Measurements from ENCODE around the gene TGFBR3L. TPM values are rescaled to one million over a fixed set of nuclear protein-coding genes. Genes with fewer than 3 reads are reported as not detected.
"Not testable (repeated sequence)": the region's sequence is repeated elsewhere in the genome, so short reads cannot be mapped to it uniquely, and the experiment has no call there.

TGFBR3L gene
- total and polyA plus RNA-seq, 2 of the 8 experiments (the other 6 are each of a cell fraction or from before 2014, with no cell fraction given) = 3.1 to 3.7 TPM

DNA sequence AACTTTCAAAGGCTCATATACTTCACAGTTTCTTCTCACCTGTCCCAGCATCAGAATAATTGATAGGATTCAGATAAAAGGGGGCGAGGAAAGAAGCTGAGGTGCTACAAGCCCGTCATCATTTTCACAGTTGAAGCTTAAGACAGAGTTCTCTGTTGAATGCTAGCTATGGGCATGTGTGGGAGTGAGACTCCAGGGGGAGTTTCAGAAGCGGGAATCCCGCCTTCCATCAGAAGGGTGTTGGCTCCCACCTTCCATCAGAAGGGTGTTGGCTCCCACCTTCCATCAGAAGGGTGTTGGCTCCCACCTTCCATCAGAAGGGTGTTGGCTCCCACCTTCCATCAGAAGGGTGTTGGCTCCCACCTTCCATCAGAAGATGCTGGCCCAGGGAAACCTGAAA is 46.5 kb downstream of the TGFBR3L start:
- 94% methylated on average over 4 of the region's 4 CpGs; no CpG with 5 or more reads in 1 of the 2 experiments for WGBS, 2 experiments (ENCODE audit: extremely low coverage in 1 of 2, insufficient coverage in 1 of 2, insufficient read length in 1 of 2, insufficient replicate concordance in 2 of 2, low coverage in 1 of 2, low lambda C conversion rate in 2 of 2, missing lambda C conversion rate in 1 of 2)
- FAIRE-seq; H3K23ac ChIP-seq (ENCODE audit: insufficient read length): not testable (repeated sequence)

More for the DNA sequence above, 46.5 kb downstream of the TGFBR3L start:
- not testable (repeated sequence) for DNase-seq (ENCODE audit: low read depth in 1 of 2, low spot score in 2 of 2); H2BK15ac ChIP-seq (ENCODE audit: low read length); H3K4me3 ChIP-seq (ENCODE audit: extremely low read depth in 1 of 4, insufficient read depth in 2 of 4, low read depth in 3 of 4, low read length in 4 of 4); H4K5ac ChIP-seq (ENCODE audit: insufficient read length, low read depth, low read length); H4K8ac ChIP-seq (ENCODE audit: extremely low read depth, insufficient read depth, low read length); H3K18ac ChIP-seq (ENCODE audit: extremely low read depth, low read length); H3K27ac ChIP-seq (ENCODE audit: low read depth, low read length); H3K14ac ChIP-seq (ENCODE audit: insufficient read length); H3K27me3 ChIP-seq (replicated peaks in 1 of 4; ENCODE audit: control insufficient read depth in 3 of 4, extremely low read depth in 1 of 4, insufficient read depth in 3 of 4, low read length in 3 of 4); H3K4me1 ChIP-seq (replicated peaks in 1 of 4; ENCODE audit: control insufficient read depth in 3 of 4, insufficient read depth in 4 of 4, low read length in 3 of 4); H3K4ac ChIP-seq (replicated peaks; ENCODE audit: insufficient read length, low read depth, low read length); H2BK12ac ChIP-seq (ENCODE audit: low read depth, low read length); H2AFZ ChIP-seq (ENCODE audit: low read length); H4K20me1 ChIP-seq (replicated peaks in 1 of 2; ENCODE audit: control insufficient read depth in 1 of 2, insufficient read depth in 2 of 2, low read length in 2 of 2); H3K79me2 ChIP-seq (ENCODE audit: control insufficient read depth in 1 of 2, insufficient read depth in 2 of 2, low read length in 2 of 2); H4K91ac ChIP-seq (replicated peaks; ENCODE audit: insufficient read length, low read length); H3K56ac ChIP-seq (replicated peaks; ENCODE audit: insufficient read length, low read depth, low read length); H3K79me1 ChIP-seq (ENCODE audit: low read depth, low read length); H2BK20ac ChIP-seq (ENCODE audit: low read length); H3K4me2 ChIP-seq (ENCODE audit: insufficient read depth in 1 of 2, low read depth in 2 of 2, low read length in 2 of 2); H3K9ac ChIP-seq (replicated peaks in 1 of 4; ENCODE audit: extremely low read depth in 1 of 4, low read depth in 3 of 4, low read length in 3 of 4); H2BK5ac ChIP-seq (ENCODE audit: low read depth, low read length); H3K23me2 ChIP-seq (ENCODE audit: low read depth, low read length); H3K9me3 ChIP-seq (ENCODE audit: insufficient read depth in 2 of 2, low read depth in 1 of 2, low read length in 1 of 2); H2BK120ac ChIP-seq (replicated peaks; ENCODE audit: low read depth, low read length); H2AK5ac ChIP-seq (ENCODE audit: low read depth, low read length)
- CTCF ChIA-PET (ENCODE audit: partially characterized antibody) = interaction anchor here (1.1 to 2.9 kb wide), 7 partner anchors 9 to 42 kb away, joined by 3 to 12 read pairs (median 5); partner anchors contain the start of gene TIMM44
- peaks cover 20 to 51% (median 42%) of the 10 kb centered on the region in 4 experiments for H3K36me3 ChIP-seq (ENCODE audit: control insufficient read depth in 2 of 4, insufficient read depth in 4 of 4, low read length in 3 of 4)
- POLR2A ChIA-PET (ENCODE audit: partially characterized antibody) = interaction anchor here (0.6 to 4.5 kb wide), 7 partner anchors 8 to 82 kb away, joined by 3 to 23 read pairs (median 3); partner anchors contain the start of genes CTXN1 and TIMM44

Measured in H1 (cell line).